NCI-H2227 (cell line): Measurements from ENCODE around the gene LRFN2.

Experiments used
- DNase-seq: peaks from one replicate; lab custom pipeline; 2025; ENCODE audit not compliant: unreplicated experiment; lab: John Stamatoyannopoulos, UW

The LRFN2 gene

DNA sequence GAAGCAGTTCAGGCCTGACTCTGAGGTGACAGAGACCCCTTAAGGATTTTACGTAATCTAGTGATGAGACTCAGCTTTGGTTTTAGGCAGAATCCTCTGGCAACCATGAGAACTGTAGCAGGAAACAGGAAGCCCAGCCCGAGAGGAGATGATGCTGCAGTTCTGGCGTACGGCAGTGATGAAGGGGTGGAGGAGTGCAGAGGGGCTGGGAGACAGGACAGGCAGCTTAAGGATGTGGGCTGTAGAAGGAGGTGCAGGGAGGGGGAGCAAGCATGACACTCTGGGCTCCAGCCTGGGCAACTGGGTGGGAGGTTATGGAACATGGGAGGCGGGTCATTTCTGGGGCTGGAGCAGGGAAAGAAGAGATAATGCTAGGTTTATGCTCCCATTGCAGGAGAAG lies 67.1 kb downstream of the LRFN2 start:
- DNase-seq = no peak

DNA sequence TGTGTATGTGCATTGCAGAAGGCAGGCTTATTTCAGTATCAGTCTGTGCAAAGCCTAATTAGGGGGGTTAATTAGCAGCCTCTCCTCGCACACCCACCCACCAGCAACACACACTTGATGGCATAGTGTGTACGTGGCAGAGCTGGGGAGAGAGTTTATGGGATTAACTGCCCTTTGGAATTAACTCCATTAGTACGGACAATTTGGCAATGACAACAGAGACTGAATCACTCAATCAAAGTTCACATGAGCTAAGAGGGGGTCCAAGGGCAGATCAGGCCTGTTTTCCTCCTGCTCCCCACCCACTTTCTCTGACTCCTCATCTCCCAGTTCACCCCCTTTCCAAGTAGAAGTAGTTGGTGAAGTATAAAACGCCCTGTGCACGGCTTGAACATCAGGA lies 69.5 kb downstream of the LRFN2 start:
- DNase-seq = no peak

DNA sequence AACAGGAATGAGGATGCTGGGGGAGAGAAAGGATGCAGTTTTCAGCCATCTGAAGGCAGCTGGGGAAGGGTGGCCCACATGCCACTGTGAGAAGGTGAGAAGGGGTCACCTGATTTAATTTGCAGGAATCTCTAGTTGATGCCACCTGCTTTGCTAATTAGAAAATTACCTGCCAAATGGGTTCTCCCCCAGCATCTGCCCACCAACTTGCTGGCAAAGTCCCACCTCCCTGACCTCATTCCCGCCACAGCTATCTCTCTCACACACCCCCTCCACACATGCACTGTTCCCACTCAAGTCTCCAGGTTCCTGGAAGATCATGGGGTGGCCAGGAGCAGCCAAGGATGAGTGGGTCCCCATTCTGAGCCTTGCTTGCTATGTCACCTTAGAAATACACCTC lies 70.7 kb downstream of the LRFN2 start:
- DNase-seq = no peak

DNA sequence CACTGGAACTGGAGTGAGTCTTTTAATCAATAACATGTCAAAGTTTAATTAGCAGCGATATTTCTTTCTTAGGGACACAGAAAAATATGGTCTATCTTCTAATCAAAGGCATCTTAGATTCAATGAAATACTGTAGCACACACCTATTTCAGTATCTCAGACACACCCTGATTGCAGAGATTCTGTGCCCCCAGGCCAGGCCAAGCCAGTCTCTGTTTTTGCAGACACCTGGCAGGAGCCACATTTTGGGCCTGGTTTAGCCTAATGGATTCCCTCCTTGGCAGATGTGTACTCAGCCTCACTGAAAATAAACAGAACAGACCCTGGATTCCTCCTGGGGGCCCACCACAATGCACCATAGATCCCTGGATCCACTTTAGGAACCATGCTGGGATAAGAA lies 74.8 kb downstream of the LRFN2 start:
- DNase-seq = no peak

DNA sequence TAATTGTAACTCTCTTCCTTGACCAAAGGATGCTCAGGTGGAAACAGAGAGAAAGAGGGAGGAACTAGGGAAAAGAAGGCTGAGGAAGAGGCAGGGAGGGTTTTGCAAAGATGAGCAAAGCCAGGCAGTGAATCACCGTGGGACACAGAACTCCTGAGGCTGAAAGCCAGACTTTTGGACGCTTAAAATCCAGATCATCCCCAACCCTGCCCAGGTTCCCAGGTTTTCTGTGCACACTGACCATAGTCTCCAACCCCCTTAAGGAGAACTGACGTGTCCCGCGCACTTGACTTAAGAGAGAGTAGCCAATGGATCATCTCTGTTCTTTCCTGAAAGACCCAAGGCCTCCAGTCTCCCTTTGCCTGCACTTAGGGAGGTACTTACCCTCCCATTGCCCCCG lies 75.3 kb downstream of the LRFN2 start:
- no peak for DNase-seq

DNA sequence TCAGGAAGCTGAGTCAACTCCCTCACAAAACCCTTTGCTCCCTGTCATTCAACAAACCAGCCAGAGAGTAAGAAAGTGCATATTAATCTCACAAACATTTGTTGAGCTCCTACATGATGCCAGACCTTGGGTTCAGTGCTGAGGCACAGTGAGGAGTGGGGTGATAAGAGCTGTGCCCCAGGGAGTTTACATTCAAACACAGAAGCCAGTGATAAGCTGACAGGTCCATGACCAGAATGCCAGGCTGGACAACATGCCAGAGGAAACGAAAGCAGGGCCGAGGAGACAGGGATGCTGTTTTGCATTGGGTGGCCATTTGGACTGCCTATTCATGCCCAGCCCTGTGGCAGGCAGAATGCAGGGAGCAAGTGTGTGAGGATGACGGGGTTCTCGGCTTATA lies 76.7 kb downstream of the LRFN2 start:
- DNase-seq = no peak

DNA sequence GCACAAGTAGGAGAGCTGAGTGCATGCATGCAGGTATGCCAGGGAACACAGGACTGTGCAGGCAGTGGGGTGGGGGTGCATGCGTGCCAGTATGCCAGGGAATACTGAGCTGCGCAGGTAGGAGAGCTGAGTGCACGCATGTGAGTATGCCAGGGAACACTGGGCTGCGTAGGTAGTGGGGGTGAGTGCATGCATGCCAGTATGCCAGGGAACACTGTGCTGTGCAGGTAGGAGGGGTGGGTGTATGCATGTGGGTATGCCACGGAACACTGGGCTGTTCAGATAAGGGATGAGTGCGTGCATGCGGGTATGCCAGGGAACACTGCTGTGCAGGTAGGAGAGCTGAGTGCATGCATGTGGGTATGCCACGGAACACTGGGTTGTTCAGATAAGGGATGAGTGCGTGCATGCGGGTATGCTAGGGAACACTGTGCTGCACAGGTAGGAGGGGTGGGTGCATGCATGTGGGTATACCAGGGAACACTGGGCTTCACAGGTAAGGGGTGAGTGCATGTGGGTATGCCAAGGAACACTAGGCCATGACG lies 77.4 kb downstream of the LRFN2 start:
- DNase-seq = no peak

DNA sequence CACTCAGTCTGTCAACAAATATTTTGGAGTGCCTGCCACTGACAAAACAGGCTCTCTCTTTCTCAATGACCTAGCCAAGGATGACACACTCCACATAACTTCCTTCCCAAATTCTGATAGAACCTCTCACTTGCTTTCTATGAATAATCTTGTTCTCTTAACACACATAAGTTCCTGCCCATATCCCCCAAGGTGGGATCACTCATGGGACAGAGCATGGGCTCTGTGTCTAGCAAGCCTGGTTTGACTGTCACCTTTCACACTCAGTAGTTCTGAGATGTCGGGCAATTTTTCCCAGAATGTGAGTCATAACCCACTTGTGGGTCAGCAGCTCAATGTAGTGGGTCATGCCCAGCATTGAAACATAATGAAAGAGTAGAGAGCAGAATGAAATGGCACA lies 78.1 kb downstream of the LRFN2 start:
- DNase-seq = no peak

DNA sequence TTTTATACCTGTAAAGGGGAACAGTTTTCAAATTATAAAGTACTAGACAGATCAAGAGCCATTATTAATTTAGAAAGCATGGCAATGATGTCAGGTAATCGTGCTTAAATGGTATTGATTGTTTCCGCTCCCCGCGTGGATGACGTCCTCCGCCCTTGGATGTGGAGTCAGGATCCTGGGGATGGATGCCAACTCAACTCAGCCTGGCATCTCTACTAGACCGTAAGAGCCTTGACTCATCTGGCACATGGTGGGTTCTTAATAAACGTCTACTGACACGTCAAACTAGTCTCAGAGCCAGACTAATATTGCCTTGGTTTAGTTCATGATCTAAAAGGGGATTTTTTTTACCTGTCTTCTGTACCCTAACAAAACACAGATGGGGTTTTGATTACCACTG lies 80.2 kb downstream of the LRFN2 start:
- DNase-seq = no peak

DNA sequence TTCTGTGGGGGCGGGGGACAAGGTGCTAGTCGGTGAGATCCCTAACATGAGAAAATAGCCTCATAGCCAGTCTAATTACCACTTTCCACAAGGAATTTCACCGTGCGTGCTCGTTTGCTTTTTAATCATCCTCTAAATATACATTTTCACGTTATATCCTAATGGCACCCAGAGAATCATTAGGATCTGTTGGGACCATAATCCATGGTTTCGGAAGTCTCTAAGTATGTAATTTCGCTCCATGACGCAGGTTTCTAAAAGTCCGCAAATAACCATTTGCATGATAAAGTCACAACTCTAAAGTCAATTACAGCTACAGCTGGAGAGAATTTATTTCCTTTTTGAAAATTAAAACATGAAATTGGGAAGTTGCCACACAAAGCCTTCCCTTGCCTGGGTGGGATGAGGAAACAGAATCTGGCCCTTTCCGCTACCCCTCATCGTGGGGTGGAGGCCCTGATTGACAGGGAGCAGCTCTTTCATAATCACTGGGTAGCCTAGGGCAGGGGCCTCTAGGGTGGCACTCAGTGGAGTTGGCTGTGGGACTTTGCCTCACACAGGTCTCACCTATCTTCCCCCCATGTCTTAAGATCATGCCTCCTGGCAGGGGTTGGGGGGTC lies 81.9 kb downstream of the LRFN2 start:
- DNase-seq = no peak

DNA sequence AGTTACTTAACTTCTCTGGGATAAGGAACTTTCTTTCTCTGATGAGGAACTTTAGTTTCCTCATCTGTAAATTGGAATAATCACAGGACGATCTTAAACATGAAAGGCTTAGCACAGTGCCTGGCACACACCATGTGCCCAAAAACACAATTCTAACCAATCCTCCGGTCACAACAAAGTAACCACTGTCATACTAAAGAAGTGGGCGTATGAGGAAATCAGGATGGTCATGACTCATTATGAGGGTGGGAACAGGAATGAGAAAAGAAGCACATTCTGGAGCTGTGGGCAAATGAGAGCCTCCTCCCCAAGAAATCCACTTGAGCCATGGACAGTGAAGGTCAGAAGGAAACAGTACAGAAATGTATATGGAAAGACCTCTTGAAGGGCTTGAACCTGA lies 82.9 kb downstream of the LRFN2 start:
- no peak for DNase-seq

DNA sequence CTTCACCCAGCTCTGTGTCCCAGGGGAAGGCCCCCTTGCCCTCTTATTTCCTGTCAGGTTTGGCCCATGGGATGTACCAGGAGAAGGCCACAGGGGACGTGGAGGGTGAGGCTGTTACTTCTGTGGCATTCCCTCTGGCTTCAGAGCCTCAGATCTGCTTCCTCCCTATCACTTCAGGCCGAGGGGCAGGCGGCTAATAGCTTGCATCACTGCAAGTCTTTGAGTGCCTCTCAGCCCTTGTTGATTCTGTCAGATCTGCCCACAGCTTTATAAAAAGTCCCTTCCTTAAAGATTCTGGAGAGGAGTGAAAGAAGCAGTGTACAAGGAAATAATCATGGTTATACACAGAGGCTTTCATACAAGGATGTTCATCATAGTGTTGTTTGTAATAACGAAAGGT lies 86.9 kb downstream of the LRFN2 start:
- no peak for DNase-seq

DNA sequence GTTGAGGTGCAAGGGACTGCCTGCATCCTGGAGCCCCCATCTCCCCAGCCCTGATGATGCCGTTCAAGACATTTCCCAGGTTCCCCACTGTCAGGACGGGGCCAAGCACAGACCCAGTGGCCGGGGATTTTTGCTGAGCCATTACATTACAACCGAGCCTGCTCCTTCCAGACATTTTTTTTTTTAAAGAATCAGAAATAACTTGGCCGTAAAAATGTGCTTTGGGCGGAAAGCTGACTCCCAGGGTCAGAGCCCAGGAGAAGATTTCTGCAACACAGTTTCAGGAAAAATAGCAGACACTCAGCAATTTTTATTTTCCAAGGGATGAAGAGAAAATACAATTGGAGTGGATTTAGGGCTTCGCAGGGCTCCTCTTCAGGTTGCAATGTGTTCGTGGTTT lies 87.9 kb downstream of the LRFN2 start:
- no peak for DNase-seq

DNA sequence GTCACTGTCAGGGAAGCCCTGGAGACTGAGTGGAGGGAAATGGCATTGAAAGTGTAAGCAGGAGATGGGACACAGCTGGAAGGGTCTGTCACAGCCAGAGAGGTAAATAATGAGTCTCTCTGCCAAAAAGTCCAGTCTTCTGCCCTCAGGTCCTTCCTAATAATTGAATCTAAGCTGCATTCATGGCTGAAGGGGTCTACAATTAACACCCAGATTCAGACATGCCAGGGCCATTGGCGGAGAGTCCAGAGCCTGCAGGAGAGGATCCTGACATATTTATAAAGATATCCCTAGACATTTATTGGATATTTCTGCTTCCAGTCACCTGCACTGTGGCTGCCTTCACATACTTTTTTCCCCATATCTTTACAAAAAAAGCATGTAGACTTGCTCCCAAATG lies 89.0 kb downstream of the LRFN2 start:
- DNase-seq = no peak

DNA sequence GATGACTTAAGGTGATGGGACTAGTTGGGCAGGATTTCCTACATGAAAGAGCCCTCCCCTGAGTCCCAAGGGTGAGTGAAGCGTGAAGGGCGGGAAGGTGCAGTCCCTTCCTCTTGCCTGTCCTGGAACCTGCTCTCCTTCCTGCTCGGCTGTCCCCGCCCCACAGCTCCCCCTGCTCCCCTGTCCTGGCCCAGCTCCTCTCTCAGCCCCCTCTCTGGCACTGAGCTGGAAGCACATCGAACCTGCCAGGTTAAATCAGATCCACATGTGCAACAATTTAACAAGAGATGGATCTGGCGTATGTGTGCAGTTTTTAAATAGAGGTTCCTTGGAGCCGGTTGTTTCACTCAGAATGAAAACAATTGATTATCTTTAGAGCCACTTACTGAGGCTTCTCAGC lies 95.0 kb downstream of the LRFN2 start:
- DNase-seq = no peak

DNA sequence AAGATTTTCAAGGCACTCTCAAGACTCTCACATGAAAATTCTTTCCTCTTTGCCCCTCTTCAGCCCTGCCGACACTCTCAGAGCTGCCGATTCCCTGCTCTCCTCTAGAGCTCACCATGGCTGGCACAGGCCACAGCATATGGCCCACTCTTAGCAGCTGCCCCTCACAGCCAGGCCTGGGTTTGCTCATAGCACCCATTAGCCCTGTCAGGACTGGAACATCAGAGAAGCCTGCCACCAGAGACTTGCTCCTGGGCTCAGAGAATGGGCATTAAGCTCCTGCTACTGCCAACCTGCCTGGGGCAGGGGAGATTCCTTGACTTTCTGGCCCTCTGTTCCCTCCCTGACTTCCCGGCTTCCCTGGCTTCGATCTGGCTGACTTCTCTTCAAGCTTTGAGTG lies 96.7 kb downstream of the LRFN2 start:
- no peak for DNase-seq

DNA sequence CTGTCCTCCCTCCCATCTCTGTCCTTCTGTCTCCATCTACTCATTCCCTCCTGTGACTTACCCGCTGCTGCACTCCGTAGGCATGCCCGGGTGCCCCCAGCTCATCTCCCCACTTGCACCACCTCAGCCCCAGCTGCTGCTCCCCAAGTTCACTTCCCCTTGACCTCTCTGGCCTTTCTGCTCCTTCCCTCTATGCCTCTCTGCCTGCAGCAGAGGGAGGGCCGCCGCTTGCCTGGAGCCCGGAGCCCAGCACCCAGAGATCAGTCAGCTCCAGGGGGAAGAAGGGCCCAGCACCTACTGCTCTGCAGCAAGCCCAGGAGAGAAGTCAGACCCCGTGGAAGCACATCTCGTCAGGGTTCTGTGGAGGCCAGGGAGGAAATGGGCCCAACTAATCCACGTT lies 97.4 kb downstream of the LRFN2 start:
- no peak for DNase-seq

DNA sequence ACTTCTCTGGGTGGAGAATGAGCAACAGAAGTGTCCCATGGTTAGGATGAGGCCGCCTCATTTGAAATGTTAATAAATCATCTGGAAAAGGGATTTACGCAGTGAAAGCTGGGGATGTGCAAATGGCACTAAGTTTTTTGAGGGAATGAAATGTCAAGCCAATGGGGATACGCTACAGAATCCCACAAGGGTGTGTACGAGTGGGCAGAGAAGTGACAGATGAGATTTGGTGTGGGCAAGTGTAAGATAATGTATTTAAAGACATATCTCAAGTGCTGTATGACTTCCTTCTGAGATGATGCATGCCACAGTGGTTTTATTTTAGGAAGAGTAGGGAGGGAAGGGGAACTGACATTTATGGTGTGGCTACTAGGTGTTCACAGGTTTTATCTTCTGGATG lies 100.6 kb downstream of the LRFN2 start:
- no peak for DNase-seq

DNA sequence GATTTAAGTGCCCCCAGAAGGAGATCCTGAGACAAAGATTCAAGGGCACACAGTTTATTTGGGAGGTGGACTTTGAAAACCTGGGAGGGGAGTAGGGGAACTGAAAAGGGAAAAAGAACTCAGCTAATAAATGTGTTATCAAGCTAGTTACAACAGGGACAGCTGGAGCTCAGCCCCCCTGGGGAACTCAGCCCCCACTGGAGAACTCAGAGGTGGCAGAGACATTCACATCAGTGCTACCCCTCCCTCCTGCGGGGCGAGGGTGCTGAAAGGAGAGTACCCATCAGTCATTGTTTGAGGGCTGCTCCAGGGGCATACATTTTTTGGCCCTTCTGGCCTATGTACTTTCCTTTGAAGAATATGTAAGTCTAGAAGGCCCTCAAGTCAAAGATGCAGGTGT lies 101.4 kb downstream of the LRFN2 start:
- no peak for DNase-seq

DNA sequence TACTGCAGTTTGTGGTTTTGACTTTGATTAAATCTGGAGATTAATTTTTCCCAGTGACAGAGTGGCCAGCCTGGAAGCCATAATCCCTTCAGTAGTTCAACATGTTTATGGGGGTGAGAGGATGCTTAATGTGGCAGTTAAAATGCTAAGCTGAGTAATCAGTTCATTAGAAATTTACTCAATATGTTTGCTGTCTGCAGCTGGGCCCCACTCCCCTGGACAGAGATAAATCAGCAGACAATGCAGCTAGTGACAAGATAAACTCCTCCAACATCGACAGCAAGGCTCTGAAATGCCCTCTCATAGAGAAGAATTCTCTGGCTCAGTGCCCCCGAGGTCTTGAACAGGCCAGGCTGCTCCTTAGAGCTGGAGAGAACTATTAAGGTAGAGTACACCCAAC lies 101.9 kb downstream of the LRFN2 start:
- DNase-seq = peak; percentile 58

DNA sequence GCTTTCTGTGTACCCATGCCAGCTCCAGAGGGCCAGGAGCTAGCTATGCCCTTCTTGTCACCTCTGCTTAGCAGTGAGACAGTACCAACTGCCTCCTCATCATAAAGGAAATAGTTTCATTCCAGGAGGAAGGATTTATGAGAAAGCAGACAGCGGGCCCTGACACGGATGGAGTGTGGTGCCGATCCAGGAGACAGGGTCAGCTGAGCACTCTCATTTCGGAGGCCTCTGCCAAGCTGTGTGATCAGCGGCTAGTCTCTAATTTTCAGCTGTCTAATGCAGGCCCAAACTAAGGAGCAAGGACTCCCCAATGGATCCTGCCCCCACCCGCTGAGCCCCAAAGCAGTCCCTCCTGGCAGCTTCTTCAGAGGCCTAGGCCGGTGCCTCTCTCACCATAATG lies 103.1 kb downstream of the LRFN2 start:
- no peak for DNase-seq

DNA sequence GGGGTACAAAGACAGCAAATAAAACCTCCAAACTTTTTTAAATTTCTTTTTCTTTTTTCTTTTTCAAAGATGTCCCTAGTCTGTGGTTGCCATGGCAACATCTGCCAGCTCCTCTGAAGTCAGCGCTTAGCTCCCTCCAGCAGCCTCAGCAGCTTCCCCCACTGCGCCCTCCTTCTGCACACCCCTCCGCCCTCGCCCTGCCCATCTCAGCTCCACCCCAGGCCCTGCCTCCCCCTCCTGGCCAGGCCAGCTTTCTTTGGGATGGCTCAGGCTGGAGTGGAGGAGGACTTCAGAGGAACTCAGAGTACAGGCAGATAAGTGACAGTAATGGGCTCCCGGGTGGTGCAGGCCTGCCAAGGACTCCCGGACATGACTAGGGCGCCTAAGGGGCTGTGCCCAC lies 104.6 kb downstream of the LRFN2 start:
- peak; percentile 69 for DNase-seq

DNA sequence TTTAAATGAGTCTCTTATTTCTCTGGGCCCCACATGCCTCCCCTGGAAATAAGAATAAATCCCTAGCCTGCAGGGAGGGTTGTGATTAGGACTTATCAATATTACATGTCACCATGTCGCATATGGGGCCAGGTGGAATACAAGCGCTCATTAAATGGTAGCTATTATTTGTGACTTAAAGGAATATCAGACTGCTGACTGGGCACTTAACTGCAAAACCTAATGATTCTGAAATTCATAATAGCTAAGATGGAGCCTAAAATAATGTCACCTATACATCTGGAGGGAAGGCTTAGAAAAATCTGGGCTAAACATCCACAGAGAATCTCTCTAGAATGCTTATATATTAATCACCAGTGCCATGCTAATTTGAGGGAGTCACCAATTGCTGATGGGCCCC lies 106.5 kb downstream of the LRFN2 start:
- no peak for DNase-seq

DNA sequence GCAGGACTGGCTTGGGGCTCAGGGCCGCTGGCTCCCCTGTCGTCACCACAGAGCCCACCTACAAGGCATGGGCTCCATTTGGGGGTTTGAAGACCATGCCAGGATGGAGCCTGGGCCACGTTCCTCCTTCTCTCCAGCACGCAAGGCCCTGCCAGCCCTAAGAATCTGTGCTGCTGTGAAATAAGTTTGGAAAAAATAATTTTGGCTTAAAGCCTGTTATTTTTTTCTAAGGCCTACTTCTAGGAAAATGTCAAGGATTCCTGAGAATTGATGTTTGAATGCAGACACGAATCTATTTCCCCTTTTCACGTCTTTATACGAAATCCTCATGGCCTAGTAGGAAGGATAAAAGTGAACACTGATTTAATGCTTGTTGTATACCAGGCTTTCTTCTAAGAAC lies 107.5 kb downstream of the LRFN2 start:
- no peak for DNase-seq
